Fibroblast of peridontal ligament (primary cell): ENCODE data around the gene CST6.
A peak's percentile ranks its signal among the peaks of the same experiment; 100 is the strongest.
"Not testable (repeated sequence)": the region's sequence is repeated elsewhere in the genome, so short reads cannot be mapped to it uniquely, and the experiment has no call there.

ENCODE experiments used
- DNase-seq: peaks from one replicate; pipeline ENCODE4 v3.0.0-alpha.2; 2010; ENCODE audit errors: extremely low read depth

Gene CST6

GRCh38 chr11:65983589-65983987 lies 28.2 kb upstream of the CST6 start:
- DNase-seq = no peak

GRCh38 chr11:65987336-65987735 lies 24.5 kb upstream of the CST6 start:
- no peak for DNase-seq

GRCh38 chr11:65988791-65989592 lies 22.8 kb upstream of the CST6 start:
- DNase-seq = peak; percentile 98

GRCh38 chr11:65992056-65992455 lies 19.8 kb upstream of the CST6 start:
- no peak for DNase-seq

GRCh38 chr11:65997286-65997685 lies 14.5 kb upstream of the CST6 start:
- no peak for DNase-seq

- peak; percentile 99 for DNase-seq
Observed at GRCh38 chr11:66001942-66002647, 9.7 kb upstream of the CST6 start, which contains the start of the genes BANF1 and EIF1AD. Gene BANF1, plus strand, starts transcription at chr11:66002503. Its CDS starts 748 bp downstream, at chr11:66003251. Gene EIF1AD, minus strand, starts transcription at chr11:66002157. Its CDS starts 1,768 bp downstream, at chr11:66000389.

- peak; percentile 42 for DNase-seq
Observed at GRCh38 chr11:66002648-66003225, 9.1 kb upstream of the CST6 start.

- no peak for DNase-seq
Observed at GRCh38 chr11:66003291-66003690, 8.5 kb upstream of the CST6 start.

GRCh38 chr11:66004186-66004585 lies 7.6 kb upstream of the CST6 start:
- DNase-seq = no peak

- DNase-seq = no peak
Observed at GRCh38 chr11:66006134-66006890, 5.5 kb upstream of the CST6 start.

- no peak for DNase-seq
Observed at GRCh38 chr11:66006891-66007176, 5.0 kb upstream of the CST6 start.

GRCh38 chr11:66007201-66007634 lies 4.6 kb upstream of the CST6 start:
- DNase-seq = no peak

- DNase-seq = no peak
Observed at GRCh38 chr11:66008095-66008467, 3.7 kb upstream of the CST6 start.

- no peak for DNase-seq
Observed at GRCh38 chr11:66008468-66009101, 3.2 kb upstream of the CST6 start.

GRCh38 chr11:66010036-66010435 lies 1.8 kb upstream of the CST6 start:
- not testable (repeated sequence) for DNase-seq

- no peak for DNase-seq
Observed at GRCh38 chr11:66011239-66011784, 496 bp upstream of the CST6 start.

- DNase-seq = no peak
Observed at GRCh38 chr11:66012371-66012945, 650 bp downstream of the CST6 start.

- DNase-seq = no peak
Observed at GRCh38 chr11:66012946-66013761, 1.3 kb downstream of the CST6 start.

GRCh38 chr11:66013762-66014100 lies 1.9 kb downstream of the CST6 start:
- no peak for DNase-seq

GRCh38 chr11:66014804-66015453 lies 3.1 kb downstream of the CST6 start:
- DNase-seq = no peak
